ENCODE results near the gene LPO.

DNA sequence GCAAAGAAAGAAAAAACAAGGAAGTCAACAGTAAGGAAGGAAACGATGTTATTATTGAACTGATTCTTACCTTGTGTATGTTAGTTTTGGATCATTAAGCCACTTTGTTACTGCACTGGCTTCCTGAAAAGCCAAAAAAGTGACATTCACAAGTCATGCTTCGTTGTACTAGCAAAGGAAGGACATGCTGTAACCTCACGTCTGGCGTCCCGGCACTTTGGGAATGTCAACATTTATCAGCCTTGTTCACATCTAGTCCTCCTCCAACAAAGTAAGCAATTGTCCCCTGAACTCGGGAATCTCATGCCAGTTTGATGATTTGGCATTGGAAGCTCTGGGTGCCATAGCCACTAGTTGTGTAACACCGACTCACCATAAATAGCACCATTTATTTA, 18.6 kb upstream of the LPO start:
- TF ChIP-seq ZBTB7A (IDR thresholded peaks at IDR 0.05; ENCODE audit: low read depth) (no peak), TCF12 (IDR thresholded peaks at IDR 0.05; ENCODE audit: low read depth) (no peak), YY1 (IDR thresholded peaks at IDR 0.05; ENCODE audit: low read depth) (no peak), CEBPB (IDR thresholded peaks at IDR 0.05) (no peak), FOXM1 (IDR thresholded peaks at IDR 0.05; ENCODE audit: borderline replicate concordance, low read depth) (no peak), EP300 (IDR thresholded peaks at IDR 0.05; ENCODE audit: borderline replicate concordance) (no peak), NFIC (IDR thresholded peaks at IDR 0.05) (no peak), RAD21 (IDR thresholded peaks at IDR 0.05; ENCODE audit: low read depth) (no peak), TAF1 (IDR thresholded peaks at IDR 0.05; ENCODE audit: low read depth) (no peak), TEAD4 (IDR thresholded peaks at IDR 0.05) (no peak)
- TF ChIP-seq, protein P1, sequence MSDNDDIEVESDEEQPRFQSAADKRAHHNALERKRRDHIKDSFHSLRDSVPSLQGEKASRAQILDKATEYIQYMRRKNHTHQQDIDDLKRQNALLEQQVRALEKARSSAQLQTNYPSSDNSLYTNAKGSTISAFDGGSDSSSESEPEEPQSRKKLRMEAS (IDR thresholded peaks at IDR 0.05): no peak
- TF ChIP-seq, protein P2, sequence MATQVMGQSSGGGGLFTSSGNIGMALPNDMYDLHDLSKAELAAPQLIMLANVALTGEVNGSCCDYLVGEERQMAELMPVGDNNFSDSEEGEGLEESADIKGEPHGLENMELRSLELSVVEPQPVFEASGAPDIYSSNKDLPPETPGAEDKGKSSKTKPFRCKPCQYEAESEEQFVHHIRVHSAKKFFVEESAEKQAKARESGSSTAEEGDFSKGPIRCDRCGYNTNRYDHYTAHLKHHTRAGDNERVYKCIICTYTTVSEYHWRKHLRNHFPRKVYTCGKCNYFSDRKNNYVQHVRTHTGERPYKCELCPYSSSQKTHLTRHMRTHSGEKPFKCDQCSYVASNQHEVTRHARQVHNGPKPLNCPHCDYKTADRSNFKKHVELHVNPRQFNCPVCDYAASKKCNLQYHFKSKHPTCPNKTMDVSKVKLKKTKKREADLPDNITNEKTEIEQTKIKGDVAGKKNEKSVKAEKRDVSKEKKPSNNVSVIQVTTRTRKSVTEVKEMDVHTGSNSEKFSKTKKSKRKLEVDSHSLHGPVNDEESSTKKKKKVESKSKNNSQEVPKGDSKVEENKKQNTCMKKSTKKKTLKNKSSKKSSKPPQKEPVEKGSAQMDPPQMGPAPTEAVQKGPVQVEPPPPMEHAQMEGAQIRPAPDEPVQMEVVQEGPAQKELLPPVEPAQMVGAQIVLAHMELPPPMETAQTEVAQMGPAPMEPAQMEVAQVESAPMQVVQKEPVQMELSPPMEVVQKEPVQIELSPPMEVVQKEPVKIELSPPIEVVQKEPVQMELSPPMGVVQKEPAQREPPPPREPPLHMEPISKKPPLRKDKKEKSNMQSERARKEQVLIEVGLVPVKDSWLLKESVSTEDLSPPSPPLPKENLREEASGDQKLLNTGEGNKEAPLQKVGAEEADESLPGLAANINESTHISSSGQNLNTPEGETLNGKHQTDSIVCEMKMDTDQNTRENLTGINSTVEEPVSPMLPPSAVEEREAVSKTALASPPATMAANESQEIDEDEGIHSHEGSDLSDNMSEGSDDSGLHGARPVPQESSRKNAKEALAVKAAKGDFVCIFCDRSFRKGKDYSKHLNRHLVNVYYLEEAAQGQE (IDR thresholded peaks at IDR 0.05; ENCODE audit: low read depth): no peak
